SK-N-SH treated with all-trans-retinoic acid at 6 μM for 48 hours (cell line): ENCODE data around the gene TADA2B.
A peak's percentile ranks its signal among the peaks of the same experiment; 100 is the strongest.

Source experiments
- ATAC-seq: fragments of 200-7000 bp; cut with Tn5 transposase; 3 replicates; pipeline ENCODE4 v1.9.1; 2020; ENCODE audit warnings: mild to moderate bottlenecking, moderate library complexity
- ARNTL ChIP-seq: fragments of 450-650 bp; formaldehyde crosslinking; IDR thresholded peaks from 2 replicates; pipeline ENCODE4 v1.5.0; 2020; ENCODE audit warnings: low read depth, mild to moderate bottlenecking, moderate library complexity, borderline replicate concordance
- BACH2 ChIP-seq: fragments of 250-450 bp; sonication (Bioruptor Pico); IDR thresholded peaks from 2 replicates; pipeline ENCODE4 v1.9.0; 2021; ENCODE audit warnings: mild to moderate bottlenecking, borderline replicate concordance
- CSDC2 ChIP-seq: fragments of 250-450 bp; sonication (Bioruptor Pico); IDR thresholded peaks from 2 replicates; pipeline ENCODE4 v1.5.0; 2020; ENCODE audit warnings: mild to moderate bottlenecking, moderate library complexity
- ESRRG ChIP-seq: fragments of 250-450 bp; sonication (Bioruptor Pico); IDR thresholded peaks from 2 replicates; pipeline ENCODE4 v1.6.1; 2021; ENCODE audit warnings: mild to moderate bottlenecking
- ISL1 ChIP-seq: fragments of 250-450 bp; sonication (Bioruptor Pico); IDR thresholded peaks from 2 replicates; pipeline ENCODE4 v2.1.2; 2022; ENCODE audit warnings: mild to moderate bottlenecking, moderate library complexity
- OSR1 ChIP-seq: fragments of 250-450 bp; sonication (Bioruptor Pico); IDR thresholded peaks from 2 replicates; pipeline ENCODE4 v1.8.0; 2022; ENCODE audit warnings: moderate library complexity, mild to moderate bottlenecking, inconsistent platforms
- PPARA ChIP-seq: fragments of 250-450 bp; sonication (Bioruptor Pico); IDR thresholded peaks from 2 replicates; pipeline ENCODE4 v1.5.0; 2020; ENCODE audit warnings: mild to moderate bottlenecking, borderline replicate concordance
- RARB ChIP-seq: fragments of 250-450 bp; sonication (Bioruptor Pico); IDR thresholded peaks from 2 replicates; pipeline ENCODE4 v1.8.0; 2021; ENCODE audit warnings: mild to moderate bottlenecking, moderate library complexity
- SNAI2 ChIP-seq: fragments of 250-450 bp; sonication (Bioruptor Pico); IDR thresholded peaks from 2 replicates; pipeline ENCODE4 v1.5.0; 2020; ENCODE audit warnings: mild to moderate bottlenecking, moderate library complexity
- TCF4 ChIP-seq: fragments of 250-450 bp; sonication (Bioruptor Pico); IDR thresholded peaks from 2 replicates; pipeline ENCODE4 v1.8.0; 2021; ENCODE audit warnings: mild to moderate bottlenecking, moderate library complexity, borderline replicate concordance
- TOX ChIP-seq: fragments of 250-450 bp; sonication (Bioruptor Pico); IDR thresholded peaks from 2 replicates; pipeline ENCODE4 v1.8.0; 2021; ENCODE audit warnings: mild to moderate bottlenecking, moderate library complexity, borderline replicate concordance
- ZC3H10 ChIP-seq: fragments of 250-450 bp; sonication (Bioruptor Pico); IDR thresholded peaks from 2 replicates; pipeline ENCODE4 v1.5.1; 2021; ENCODE audit warnings: mild to moderate bottlenecking, moderate library complexity
- ZFP3 ChIP-seq: fragments of 250-450 bp; sonication (Bioruptor Pico); IDR thresholded peaks from 2 replicates; pipeline ENCODE4 v1.5.0; 2020; ENCODE audit warnings: mild to moderate bottlenecking, moderate library complexity
- ZFP30 ChIP-seq: fragments of 450-650 bp; formaldehyde crosslinking; IDR thresholded peaks from 2 replicates; pipeline ENCODE4 v1.5.0; 2022; ENCODE audit warnings: mild to moderate bottlenecking, moderate library complexity
- ZNF565 ChIP-seq: fragments of 450-650 bp; formaldehyde crosslinking; conservative IDR thresholded peaks from 2 replicates; pipeline ENCODE4 v1.5.0; 2020; ENCODE audit warnings: low read depth, mild to moderate bottlenecking, moderate library complexity
- ZNF70 ChIP-seq: fragments of 450-650 bp; formaldehyde crosslinking; IDR thresholded peaks from 2 replicates; pipeline ENCODE4 v1.5.0; 2020; ENCODE audit warnings: mild to moderate bottlenecking, moderate library complexity
- ZNF8 ChIP-seq: fragments of 450-650 bp; formaldehyde crosslinking; IDR thresholded peaks from 2 replicates; pipeline ENCODE4 v1.5.0; 2020; ENCODE audit warnings: mild to moderate bottlenecking, moderate library complexity
- TF ChIP-seq, protein P1 (sequence below): fragments of 250-450 bp; sonication (Bioruptor Pico); IDR thresholded peaks from 2 replicates; pipeline ENCODE4 v1.5.0; 2020; ENCODE audit warnings: mild to moderate bottlenecking, moderate library complexity
- TF ChIP-seq, protein P2 (sequence below): fragments of 250-450 bp; sonication (Bioruptor Pico); IDR thresholded peaks from 2 replicates; pipeline ENCODE4 v1.8.0; 2021; ENCODE audit warnings: low read depth, mild to moderate bottlenecking, moderate library complexity, borderline replicate concordance
- TF ChIP-seq, protein P3 (sequence below): fragments of 250-450 bp; sonication (Bioruptor Pico); IDR thresholded peaks from 2 replicates; pipeline ENCODE4 v1.8.0; 2020; ENCODE audit warnings: mild to moderate bottlenecking, moderate library complexity, borderline replicate concordance
- TF ChIP-seq, protein P4 (sequence below): fragments of 250-450 bp; sonication (Bioruptor Pico); IDR thresholded peaks from 2 replicates; pipeline ENCODE4 v1.5.1; 2020; ENCODE audit warnings: low read depth, mild to moderate bottlenecking, moderate library complexity

The TADA2B gene

DNA sequence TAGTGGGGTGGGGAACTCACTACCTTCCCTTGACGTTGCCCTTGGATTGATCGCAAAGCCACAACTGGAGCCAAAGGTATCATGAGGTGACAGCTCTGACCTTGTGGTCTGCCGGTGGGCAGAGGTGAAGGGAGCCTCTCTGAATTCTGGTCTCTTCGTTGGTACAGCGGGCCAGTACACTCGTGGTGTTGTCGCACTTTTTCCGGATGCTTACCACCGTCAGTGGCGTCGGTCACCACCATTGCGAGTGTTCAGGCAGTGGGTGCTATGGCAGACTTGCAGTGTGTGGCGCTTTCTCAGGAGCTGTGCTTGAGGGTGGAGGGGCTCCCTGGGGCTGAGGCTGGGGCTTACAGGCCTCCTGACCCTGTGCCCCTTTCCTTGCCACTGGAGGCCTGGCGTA is 29.9 kb downstream of the TADA2B start:
- no peak for TF ChIP-seq ZNF8 (CRISPR knock-in tag)
- TF ChIP-seq, protein P1, sequence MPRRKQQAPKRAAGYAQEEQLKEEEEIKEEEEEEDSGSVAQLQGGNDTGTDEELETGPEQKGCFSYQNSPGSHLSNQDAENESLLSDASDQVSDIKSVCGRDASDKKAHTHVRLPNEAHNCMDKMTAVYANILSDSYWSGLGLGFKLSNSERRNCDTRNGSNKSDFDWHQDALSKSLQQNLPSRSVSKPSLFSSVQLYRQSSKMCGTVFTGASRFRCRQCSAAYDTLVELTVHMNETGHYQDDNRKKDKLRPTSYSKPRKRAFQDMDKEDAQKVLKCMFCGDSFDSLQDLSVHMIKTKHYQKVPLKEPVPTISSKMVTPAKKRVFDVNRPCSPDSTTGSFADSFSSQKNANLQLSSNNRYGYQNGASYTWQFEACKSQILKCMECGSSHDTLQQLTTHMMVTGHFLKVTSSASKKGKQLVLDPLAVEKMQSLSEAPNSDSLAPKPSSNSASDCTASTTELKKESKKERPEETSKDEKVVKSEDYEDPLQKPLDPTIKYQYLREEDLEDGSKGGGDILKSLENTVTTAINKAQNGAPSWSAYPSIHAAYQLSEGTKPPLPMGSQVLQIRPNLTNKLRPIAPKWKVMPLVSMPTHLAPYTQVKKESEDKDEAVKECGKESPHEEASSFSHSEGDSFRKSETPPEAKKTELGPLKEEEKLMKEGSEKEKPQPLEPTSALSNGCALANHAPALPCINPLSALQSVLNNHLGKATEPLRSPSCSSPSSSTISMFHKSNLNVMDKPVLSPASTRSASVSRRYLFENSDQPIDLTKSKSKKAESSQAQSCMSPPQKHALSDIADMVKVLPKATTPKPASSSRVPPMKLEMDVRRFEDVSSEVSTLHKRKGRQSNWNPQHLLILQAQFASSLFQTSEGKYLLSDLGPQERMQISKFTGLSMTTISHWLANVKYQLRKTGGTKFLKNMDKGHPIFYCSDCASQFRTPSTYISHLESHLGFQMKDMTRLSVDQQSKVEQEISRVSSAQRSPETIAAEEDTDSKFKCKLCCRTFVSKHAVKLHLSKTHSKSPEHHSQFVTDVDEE (CRISPR knock-in tag) = no peak
- no peak for TF ChIP-seq ZFP3
- TF ChIP-seq ARNTL = no peak
- TF ChIP-seq ESRRG (CRISPR knock-in tag) = no peak
- no peak for ATAC-seq

DNA sequence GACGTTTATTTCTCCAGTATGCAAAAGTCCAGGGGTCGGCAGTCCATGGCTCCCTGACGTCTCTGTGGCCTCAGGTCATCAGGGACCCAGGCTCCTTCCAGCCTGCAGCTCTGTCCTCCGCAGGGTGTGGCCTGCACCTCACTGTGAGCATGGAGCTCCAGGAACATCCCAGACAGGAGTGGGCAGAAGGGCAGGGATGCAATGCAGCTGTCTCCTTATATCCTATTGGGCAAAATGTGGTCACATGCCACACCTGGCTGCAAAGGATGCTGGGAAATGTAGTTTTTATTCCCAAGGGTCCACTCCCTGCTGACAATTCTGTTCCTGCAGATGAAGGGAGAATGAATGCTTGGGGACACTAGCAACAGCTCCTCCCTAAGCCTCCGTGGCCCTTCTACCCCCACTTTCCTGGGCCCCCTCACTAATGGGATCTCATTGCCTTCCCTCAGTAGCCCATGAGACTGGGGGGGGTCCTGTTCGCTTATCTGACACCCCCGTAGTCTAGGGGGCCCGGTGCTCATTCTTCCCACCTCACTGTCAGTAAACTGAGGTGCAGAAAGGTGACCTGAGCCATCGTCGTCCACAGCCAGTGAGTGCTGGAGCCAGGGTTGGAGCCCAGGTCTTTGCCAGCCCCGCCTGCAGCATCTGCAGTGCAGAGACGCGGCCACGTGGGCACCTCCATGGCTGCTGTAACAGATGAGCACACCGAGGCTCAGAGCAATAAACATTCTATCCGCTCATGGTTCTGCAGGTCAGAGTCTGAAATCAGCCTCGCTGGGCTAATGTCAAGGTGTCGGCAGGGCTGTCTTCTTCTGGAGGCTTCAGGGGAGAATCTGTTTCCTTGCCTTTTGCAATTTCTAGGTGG is 30.6 kb downstream of the TADA2B start:
- TF ChIP-seq, protein P2, sequence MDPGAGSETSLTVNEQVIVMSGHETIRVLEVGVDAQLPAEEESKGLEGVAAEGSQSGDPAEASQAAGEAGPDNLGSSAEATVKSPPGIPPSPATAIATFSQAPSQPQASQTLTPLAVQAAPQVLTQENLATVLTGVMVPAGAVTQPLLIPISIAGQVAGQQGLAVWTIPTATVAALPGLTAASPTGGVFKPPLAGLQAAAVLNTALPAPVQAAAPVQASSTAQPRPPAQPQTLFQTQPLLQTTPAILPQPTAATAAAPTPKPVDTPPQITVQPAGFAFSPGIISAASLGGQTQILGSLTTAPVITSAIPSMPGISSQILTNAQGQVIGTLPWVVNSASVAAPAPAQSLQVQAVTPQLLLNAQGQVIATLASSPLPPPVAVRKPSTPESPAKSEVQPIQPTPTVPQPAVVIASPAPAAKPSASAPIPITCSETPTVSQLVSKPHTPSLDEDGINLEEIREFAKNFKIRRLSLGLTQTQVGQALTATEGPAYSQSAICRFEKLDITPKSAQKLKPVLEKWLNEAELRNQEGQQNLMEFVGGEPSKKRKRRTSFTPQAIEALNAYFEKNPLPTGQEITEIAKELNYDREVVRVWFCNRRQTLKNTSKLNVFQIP (CRISPR knock-in tag) = no peak
- no peak for TF ChIP-seq ZNF565 (CRISPR knock-in tag)
- TF ChIP-seq TCF4 (CRISPR knock-in tag) = no peak
- no peak for TF ChIP-seq PPARA (CRISPR knock-in tag)
- TF ChIP-seq ZNF70 (CRISPR knock-in tag) = no peak
- no peak for TF ChIP-seq ISL1 (CRISPR knock-in tag)
- TF ChIP-seq CSDC2 = no peak
- TF ChIP-seq ZFP30 (CRISPR knock-in tag) = no peak
- TF ChIP-seq RARB (CRISPR knock-in tag) = no peak
- TF ChIP-seq, protein P1 (CRISPR knock-in tag) = no peak
- TF ChIP-seq, protein P3, sequence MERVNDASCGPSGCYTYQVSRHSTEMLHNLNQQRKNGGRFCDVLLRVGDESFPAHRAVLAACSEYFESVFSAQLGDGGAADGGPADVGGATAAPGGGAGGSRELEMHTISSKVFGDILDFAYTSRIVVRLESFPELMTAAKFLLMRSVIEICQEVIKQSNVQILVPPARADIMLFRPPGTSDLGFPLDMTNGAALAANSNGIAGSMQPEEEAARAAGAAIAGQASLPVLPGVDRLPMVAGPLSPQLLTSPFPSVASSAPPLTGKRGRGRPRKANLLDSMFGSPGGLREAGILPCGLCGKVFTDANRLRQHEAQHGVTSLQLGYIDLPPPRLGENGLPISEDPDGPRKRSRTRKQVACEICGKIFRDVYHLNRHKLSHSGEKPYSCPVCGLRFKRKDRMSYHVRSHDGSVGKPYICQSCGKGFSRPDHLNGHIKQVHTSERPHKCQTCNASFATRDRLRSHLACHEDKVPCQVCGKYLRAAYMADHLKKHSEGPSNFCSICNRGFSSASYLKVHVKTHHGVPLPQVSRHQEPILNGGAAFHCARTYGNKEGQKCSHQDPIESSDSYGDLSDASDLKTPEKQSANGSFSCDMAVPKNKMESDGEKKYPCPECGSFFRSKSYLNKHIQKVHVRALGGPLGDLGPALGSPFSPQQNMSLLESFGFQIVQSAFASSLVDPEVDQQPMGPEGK (CRISPR knock-in tag) = no peak
- TF ChIP-seq, all 23 proteins: peak for 0
- ATAC-seq = peak; percentile 72

DNA sequence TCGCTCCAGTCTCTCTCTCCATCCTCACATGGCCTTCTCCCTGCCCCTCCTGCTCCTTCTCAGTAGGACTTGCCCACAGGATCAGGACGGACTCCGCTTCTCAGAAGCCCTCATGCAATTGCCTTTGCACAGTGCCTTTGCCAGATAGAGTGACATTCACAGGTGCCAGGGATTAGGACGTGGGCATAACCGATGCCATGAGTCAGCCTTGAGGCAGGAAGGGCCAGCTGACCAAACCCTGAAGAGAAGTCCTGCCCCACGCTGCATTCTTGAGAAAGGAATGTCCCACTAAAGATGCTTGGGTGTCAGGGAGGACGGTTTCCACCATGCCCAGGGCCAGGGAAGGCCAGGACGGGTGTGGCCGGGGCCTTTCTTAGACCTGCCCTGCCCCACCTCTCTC is 31.3 kb downstream of the TADA2B start:
- peak; percentile 30 for ATAC-seq
- TF ChIP-seq, protein P2 (CRISPR knock-in tag) = no peak
- TF ChIP-seq SNAI2 (CRISPR knock-in tag) (no peak), TOX (CRISPR knock-in tag) (no peak), RARB (CRISPR knock-in tag) (no peak), BACH2 (CRISPR knock-in tag) (no peak), ESRRG (CRISPR knock-in tag) (no peak), ISL1 (CRISPR knock-in tag) (no peak), ZNF70 (CRISPR knock-in tag) (no peak), OSR1 (no peak), ZC3H10 (no peak)
- TF ChIP-seq, protein P3 (CRISPR knock-in tag) = no peak
- TF ChIP-seq, protein P4, sequence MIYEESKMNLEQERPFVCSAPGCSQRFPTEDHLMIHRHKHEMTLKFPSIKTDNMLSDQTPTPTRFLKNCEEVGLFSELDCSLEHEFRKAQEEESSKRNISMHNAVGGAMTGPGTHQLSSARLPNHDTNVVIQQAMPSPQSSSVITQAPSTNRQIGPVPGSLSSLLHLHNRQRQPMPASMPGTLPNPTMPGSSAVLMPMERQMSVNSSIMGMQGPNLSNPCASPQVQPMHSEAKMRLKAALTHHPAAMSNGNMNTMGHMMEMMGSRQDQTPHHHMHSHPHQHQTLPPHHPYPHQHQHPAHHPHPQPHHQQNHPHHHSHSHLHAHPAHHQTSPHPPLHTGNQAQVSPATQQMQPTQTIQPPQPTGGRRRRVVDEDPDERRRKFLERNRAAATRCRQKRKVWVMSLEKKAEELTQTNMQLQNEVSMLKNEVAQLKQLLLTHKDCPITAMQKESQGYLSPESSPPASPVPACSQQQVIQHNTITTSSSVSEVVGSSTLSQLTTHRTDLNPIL (CRISPR knock-in tag) = no peak
